Activated T-cell treated with anti-CD3 and anti-CD28 coated beads, Interleukin-2, amount 50 U/mL, for 4 hours (primary cell): ENCODE measurements around the gene LIPH. TPM values are rescaled to one million over a fixed set of nuclear protein-coding genes. Genes with fewer than 3 reads are reported as not detected.

Experiments
- total RNA-seq, 3 donors: library from RNA; stranded (reverse); gene quantifications; one replicate each; pipeline ENCODE4 v1.2.1, GENCODE V29; 2021

Gene LIPH
- total RNA-seq, 3 donors from 2014 or later, result 0.05 to 0.13 TPM; not detected in 1

Other genes starting within 250 kb of the LIPH start
- 10 to 100 TPM in 1 of 3 donors, 1 to 10 TPM in 2; 8.8 to 12.3 (median 9.0) TPM for gene MAP3K13, start 189.5 kb downstream of the LIPH start, total RNA-seq
- 10 to 100 TPM; 25.1 to 28.0 (median 25.6) TPM for gene TMEM41A, start 53.6 kb downstream of the LIPH start, total RNA-seq
- 10 to 100 TPM; 33.0 to 43.4 (median 40.3) TPM for gene SENP2, start 33.7 kb upstream of the LIPH start, total RNA-seq